Esophagus squamous epithelium (tissue), 4 donors: ENCODE results near the gene ERC2.

Source experiments
- POLR2A ChIP-seq, 4 donors: fragments of 450-650 bp; IDR thresholded peaks; one replicate each; pipeline ENCODE4 v1.6.1; 2017; ENCODE audit warnings: antibody characterized with exemption in 4 of 4, mild to moderate bottlenecking in 4 of 4, moderate library complexity in 3 of 4
- TF ChIP-seq, protein P1 (sequence below), 6 experiments: fragments of 450-650 bp in 4 of 6; fragments of 200-600 bp in 2 of 6; sonication (generic) in 2 of 6; IDR thresholded peaks; one replicate each; pipeline ENCODE4 v1.5.1; 2016 to 2019; ENCODE audit warnings: antibody characterized with exemption in 6 of 6, mild to moderate bottlenecking in 4 of 6, moderate library complexity in 4 of 6

DNA sequence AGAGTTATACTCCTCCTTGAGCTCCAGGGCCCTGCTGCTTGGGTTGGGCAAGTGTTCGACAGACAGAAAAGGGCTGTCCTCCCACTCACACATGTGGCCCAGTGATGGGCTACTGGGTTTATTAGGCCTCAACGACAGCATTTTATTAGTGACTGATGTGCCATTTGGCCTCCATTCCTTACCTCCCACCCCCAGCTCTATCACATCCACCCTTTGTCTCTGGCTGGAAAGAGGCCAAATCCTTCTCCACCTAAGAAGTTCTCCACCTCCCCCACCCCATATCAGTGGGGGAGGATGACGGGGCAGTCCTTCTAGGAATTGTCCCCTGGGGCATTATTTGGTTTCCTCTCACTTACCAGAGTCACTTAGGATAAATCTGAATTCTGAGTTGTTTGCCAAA is 924.0 kb downstream of the ERC2 start:
- TF ChIP-seq, protein P1, sequence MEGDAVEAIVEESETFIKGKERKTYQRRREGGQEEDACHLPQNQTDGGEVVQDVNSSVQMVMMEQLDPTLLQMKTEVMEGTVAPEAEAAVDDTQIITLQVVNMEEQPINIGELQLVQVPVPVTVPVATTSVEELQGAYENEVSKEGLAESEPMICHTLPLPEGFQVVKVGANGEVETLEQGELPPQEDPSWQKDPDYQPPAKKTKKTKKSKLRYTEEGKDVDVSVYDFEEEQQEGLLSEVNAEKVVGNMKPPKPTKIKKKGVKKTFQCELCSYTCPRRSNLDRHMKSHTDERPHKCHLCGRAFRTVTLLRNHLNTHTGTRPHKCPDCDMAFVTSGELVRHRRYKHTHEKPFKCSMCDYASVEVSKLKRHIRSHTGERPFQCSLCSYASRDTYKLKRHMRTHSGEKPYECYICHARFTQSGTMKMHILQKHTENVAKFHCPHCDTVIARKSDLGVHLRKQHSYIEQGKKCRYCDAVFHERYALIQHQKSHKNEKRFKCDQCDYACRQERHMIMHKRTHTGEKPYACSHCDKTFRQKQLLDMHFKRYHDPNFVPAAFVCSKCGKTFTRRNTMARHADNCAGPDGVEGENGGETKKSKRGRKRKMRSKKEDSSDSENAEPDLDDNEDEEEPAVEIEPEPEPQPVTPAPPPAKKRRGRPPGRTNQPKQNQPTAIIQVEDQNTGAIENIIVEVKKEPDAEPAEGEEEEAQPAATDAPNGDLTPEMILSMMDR (IDR thresholded peaks at IDR 0.05), result no peak
- TF ChIP-seq POLR2A (IDR thresholded peaks at IDR 0.05), result no peak
